HCT116 (cell line): Measurements from ENCODE around the gene KCNJ4. TPM values are rescaled to one million over a fixed set of nuclear protein-coding genes. Genes with fewer than 3 reads are reported as not detected.
A peak's percentile ranks its signal among the peaks of the same experiment; 100 is the strongest.

ENCODE experiments used
- ATAC-seq: fragments of 200-7000 bp; cut with Tn5 transposase; 2 replicates; pipeline ENCODE4 v1.9.1; 2020; ENCODE audit warnings: mild to moderate bottlenecking, moderate library complexity
- BruUV-seq: library from RNA; stranded (reverse); fragments of 400-500 nt; replicated peaks from 2 replicates; lab custom pipeline; 2021; lab: Mats Ljungman, UMichigan
- CTCF ChIA-PET: fragments of 300-600 bp; sonication (Branson Sonifier 250); formaldehyde crosslinking; loops from one replicate; lab custom pipeline; 2021; ENCODE audit warnings: antibody characterized with exemption; lab: Charles Lee
- POLR2A ChIA-PET: fragments of 300-600, 350-600 bp; sonication (Branson Sonifier 250); formaldehyde crosslinking; loops from one replicate; lab custom pipeline; 2021; ENCODE audit warnings: antibody characterized with exemption; lab: Charles Lee
- RAD21 ChIA-PET, 2 experiments: fragments of 300-600 bp; sonication (Branson Sonifier 250); formaldehyde crosslinking; loops; one replicate each; lab custom pipeline; 2023; ENCODE audit warnings: low total read pairs in 2 of 2; ENCODE audit not compliant: uncharacterized antibody in 2 of 2, unreplicated experiment in 2 of 2, low non-redundant PET in 1 of 2; lab: Charles Lee
- DNase-seq: peaks from one replicate; pipeline ENCODE4 v3.0.0-alpha.2; 2010; ENCODE audit warnings: low read depth, low spot score
- H2AFZ ChIP-seq: fragments of 200-600 bp; shearing (Covaris generic), sonication (generic); 2 replicates; pipeline ENCODE4 v1.6.1; 2017; ENCODE audit warnings: low read depth, mixed run types, mixed read lengths, antibody characterized with exemption, low read length; ENCODE audit not compliant: poor library complexity, severe bottlenecking
- H3K27ac ChIP-seq: 2 replicates; pipeline ENCODE4 v1.5.1; 2012; ENCODE audit warnings: low read depth, low read length
- H3K27me3 ChIP-seq: fragments of 200-600 bp; sonication (generic); 2 replicates; pipeline ENCODE4 v1.6.1; 2016; ENCODE audit warnings: mixed run types, low read length, mixed read lengths; ENCODE audit not compliant: insufficient read depth
- H3K36me3 ChIP-seq, 2 experiments: fragments of 200-500 bp in 1 of 2; fragments of 200-600 bp in 1 of 2; sonication (Bioruptor generic) in 1 of 2; sonication (generic) in 1 of 2; 2 replicates each; pipeline versions ENCODE4 v1.5.1 to v1.6.1; 2014 to 2016; ENCODE audit warnings: low read length in 2 of 2, inconsistent platforms in 1 of 2, mixed read lengths in 1 of 2, mixed run types in 1 of 2; ENCODE audit not compliant: insufficient read depth in 2 of 2, control insufficient read depth in 1 of 2
- H3K4me1 ChIP-seq, 2 experiments: fragments of 200-600 bp in 1 of 2; sonication (generic) in 1 of 2; 2 replicates each; pipeline versions ENCODE4 v1.5.1 to v1.6.1; 2012 to 2017; ENCODE audit warnings: low read length in 2 of 2, inconsistent platforms in 1 of 2, mild to moderate bottlenecking in 1 of 2, mixed read lengths in 1 of 2, mixed run types in 1 of 2, moderate library complexity in 1 of 2; ENCODE audit not compliant: insufficient read depth in 2 of 2, control insufficient read depth in 1 of 2
- H3K4me2 ChIP-seq: fragments of 200-600 bp; sonication (generic); 2 replicates; pipeline ENCODE4 v1.6.1; 2017; ENCODE audit warnings: mixed run types, low read length, mixed read lengths
- H3K4me3 ChIP-seq, 2 experiments: fragments of 200-600 bp in 1 of 2; sonication (generic) in 1 of 2; replicated peaks in 1 of 2; 2 replicates each; pipeline ENCODE4 v1.5.1; 2011 to 2016; ENCODE audit warnings: low read length in 2 of 2, control low read depth in 1 of 2, low read depth in 1 of 2, mild to moderate bottlenecking in 1 of 2, mixed read lengths in 1 of 2, mixed run types in 1 of 2
- H3K79me2 ChIP-seq: fragments of 200-600 bp; sonication (generic); 2 replicates; pipeline ENCODE4 v1.6.1; 2017; ENCODE audit warnings: mild to moderate bottlenecking, mixed run types, low read length, moderate library complexity, mixed read lengths; ENCODE audit not compliant: insufficient read depth
- H3K9ac ChIP-seq: fragments of 200-600 bp; sonication (generic); 2 replicates; pipeline ENCODE4 v1.6.1; 2016; ENCODE audit warnings: low read length, mixed read lengths
- H3K9me2 ChIP-seq: fragments of 200-600 bp; sonication (generic), shearing (Covaris generic); 2 replicates; pipeline ENCODE4 v1.6.1; 2017; ENCODE audit warnings: mixed run types, mild to moderate bottlenecking, moderate library complexity; ENCODE audit not compliant: insufficient read depth
- H3K9me3 ChIP-seq, 2 experiments: fragments of 200-500 bp in 1 of 2; fragments of 200-600 bp in 1 of 2; sonication (Bioruptor generic) in 1 of 2; sonication (generic) in 1 of 2; 2 replicates each; pipeline ENCODE4 v1.6.1; 2014 to 2017; ENCODE audit warnings: low read length in 2 of 2, mixed read lengths in 2 of 2, inconsistent platforms in 1 of 2, low read depth in 1 of 2, mild to moderate bottlenecking in 1 of 2, mixed run types in 1 of 2, moderate library complexity in 1 of 2; ENCODE audit not compliant: control insufficient read depth in 1 of 2, insufficient read depth in 1 of 2
- H4K20me1 ChIP-seq: fragments of 200-600 bp; sonication (generic), shearing (Covaris generic); 2 replicates; pipeline ENCODE4 v1.6.1; 2017; ENCODE audit warnings: mixed run types, mild to moderate bottlenecking, moderate library complexity; ENCODE audit not compliant: insufficient read depth
- CBX3 ChIP-seq: IDR thresholded peaks from 2 replicates; pipeline ENCODE4 v1.6.1; 2012; ENCODE audit warnings: low read depth
- CEBPB ChIP-seq: IDR thresholded peaks from 2 replicates; pipeline ENCODE4 v1.6.1; 2012; ENCODE audit warnings: low read depth
- CTCF ChIP-seq, 3 experiments: fragments of 200-600 bp in 1 of 3; sonication (generic) in 1 of 3; IDR thresholded peaks in 2 of 3; conservative IDR thresholded peaks in 1 of 3; 2 replicates each; pipeline ENCODE4 v1.5.1; 2012 to 2017; ENCODE audit warnings: low read depth in 2 of 3, low read length in 2 of 3, antibody characterized with exemption in 1 of 3, borderline replicate concordance in 1 of 3, control low read depth in 1 of 3, mild to moderate bottlenecking in 1 of 3, mixed read lengths in 1 of 3, mixed run types in 1 of 3, moderate library complexity in 1 of 3; ENCODE audit not compliant: insufficient read depth in 1 of 3
- EZH2 ChIP-seq: fragments of 200-600 bp; sonication (generic); IDR thresholded peaks from 2 replicates; pipeline ENCODE4 v1.6.1; 2017; ENCODE audit warnings: antibody characterized with exemption, mixed run types
- EZH2phosphoT487 ChIP-seq: fragments of 200-600 bp; IDR thresholded peaks from 2 replicates; pipeline ENCODE4 v1.6.1; 2018; ENCODE audit warnings: antibody characterized with exemption, borderline replicate concordance
- FOSL1 ChIP-seq: IDR thresholded peaks from 2 replicates; pipeline ENCODE4 v1.6.1; 2012; ENCODE audit warnings: low read depth
- JUND ChIP-seq: IDR thresholded peaks from 2 replicates; pipeline ENCODE4 v1.6.1; 2012
- MAX ChIP-seq: IDR thresholded peaks from 2 replicates; pipeline ENCODE4 v1.6.1; 2012
- POLR2A ChIP-seq: IDR thresholded peaks from 2 replicates; pipeline ENCODE4 v1.7.0; 2011; ENCODE audit warnings: borderline replicate concordance; ENCODE audit not compliant: insufficient read depth, insufficient read length; ENCODE audit errors: extremely low read depth
- POLR2AphosphoS5 ChIP-seq: IDR thresholded peaks from 2 replicates; pipeline ENCODE4 v1.6.1; 2011; ENCODE audit warnings: mild to moderate bottlenecking, low read depth, low read length, moderate library complexity
- RAD21 ChIP-seq: IDR thresholded peaks from 2 replicates; pipeline ENCODE4 v1.6.1; 2012; ENCODE audit warnings: low read depth, mild to moderate bottlenecking
- SP1 ChIP-seq: IDR thresholded peaks from 2 replicates; pipeline ENCODE4 v1.6.1; 2012; ENCODE audit warnings: low read depth
- SRF ChIP-seq: IDR thresholded peaks from 2 replicates; pipeline ENCODE4 v1.6.1; 2012; ENCODE audit warnings: low read depth
- TCF7L2 ChIP-seq: IDR thresholded peaks from 2 replicates; pipeline ENCODE4 v1.7.0; 2011; ENCODE audit warnings: borderline replicate concordance, inconsistent platforms; ENCODE audit not compliant: insufficient read depth, insufficient read length; ENCODE audit errors: extremely low read depth
- YY1 ChIP-seq: IDR thresholded peaks from 2 replicates; pipeline ENCODE4 v1.6.1; 2011; ENCODE audit warnings: low read length, low read depth, moderate library complexity, mild to moderate bottlenecking; ENCODE audit not compliant: insufficient replicate concordance; ENCODE audit errors: extremely low read depth
- ZNF274 ChIP-seq: fragments of 200-500 bp; sonication (Bioruptor generic); IDR thresholded peaks from 2 replicates; pipeline ENCODE4 v1.6.1; 2014; ENCODE audit warnings: mild to moderate bottlenecking, low read depth, low read length, inconsistent platforms
- intact Hi-C: fragments of 100-400 bp; cut with micrococcal nuclease; formaldehyde crosslinking; loops from 2 replicates; pipeline ENCODE4 v1.10.0; 2022
- total RNA-seq: library from RNA; stranded (reverse); gene quantifications from one replicate; pipeline ENCODE4 v1.2.1, GENCODE V29; 2021; ENCODE audit not compliant: unreplicated experiment
- TF ChIP-seq, protein P1 (sequence below): IDR thresholded peaks from 2 replicates; pipeline ENCODE4 v1.6.1; 2012; ENCODE audit warnings: low read depth

Gene KCNJ4
- total RNA-seq, 1 experiment from 2014 or later: not detected

GRCh38 chr22:38456272-38456835 is 1.4 kb upstream of the KCNJ4 start:
- CTCF ChIA-PET: no interaction called here
- Histone ChIP-seq H3K27me3 (no peaks in the 10 kb centered on the region), H3K9ac (no peak overlapping the region)

More at GRCh38 chr22:38456272-38456835, 1.4 kb upstream of the KCNJ4 start:
- no TSS peak for BruUV-seq
- peaks cover 17 to 28% of the 10 kb centered on the region in 2 experiments for H3K4me1 ChIP-seq
- ChIA-PET RAD21 (no interaction called here), POLR2A (no interaction called here)
- no peaks in the 10 kb centered on the region for H4K20me1 ChIP-seq
- H3K9me3 ChIP-seq: no peaks in the 10 kb centered on the region
- no peak overlapping the region for H2AFZ ChIP-seq
- TF ChIP-seq YY1: no peak
- TF ChIP-seq SP1: no peak
- no peak for TF ChIP-seq TCF7L2
- TF ChIP-seq MAX: no peak
- TF ChIP-seq POLR2A: no peak
- no peak for TF ChIP-seq ZNF274
- no peak for TF ChIP-seq JUND
- TF ChIP-seq, protein P1, sequence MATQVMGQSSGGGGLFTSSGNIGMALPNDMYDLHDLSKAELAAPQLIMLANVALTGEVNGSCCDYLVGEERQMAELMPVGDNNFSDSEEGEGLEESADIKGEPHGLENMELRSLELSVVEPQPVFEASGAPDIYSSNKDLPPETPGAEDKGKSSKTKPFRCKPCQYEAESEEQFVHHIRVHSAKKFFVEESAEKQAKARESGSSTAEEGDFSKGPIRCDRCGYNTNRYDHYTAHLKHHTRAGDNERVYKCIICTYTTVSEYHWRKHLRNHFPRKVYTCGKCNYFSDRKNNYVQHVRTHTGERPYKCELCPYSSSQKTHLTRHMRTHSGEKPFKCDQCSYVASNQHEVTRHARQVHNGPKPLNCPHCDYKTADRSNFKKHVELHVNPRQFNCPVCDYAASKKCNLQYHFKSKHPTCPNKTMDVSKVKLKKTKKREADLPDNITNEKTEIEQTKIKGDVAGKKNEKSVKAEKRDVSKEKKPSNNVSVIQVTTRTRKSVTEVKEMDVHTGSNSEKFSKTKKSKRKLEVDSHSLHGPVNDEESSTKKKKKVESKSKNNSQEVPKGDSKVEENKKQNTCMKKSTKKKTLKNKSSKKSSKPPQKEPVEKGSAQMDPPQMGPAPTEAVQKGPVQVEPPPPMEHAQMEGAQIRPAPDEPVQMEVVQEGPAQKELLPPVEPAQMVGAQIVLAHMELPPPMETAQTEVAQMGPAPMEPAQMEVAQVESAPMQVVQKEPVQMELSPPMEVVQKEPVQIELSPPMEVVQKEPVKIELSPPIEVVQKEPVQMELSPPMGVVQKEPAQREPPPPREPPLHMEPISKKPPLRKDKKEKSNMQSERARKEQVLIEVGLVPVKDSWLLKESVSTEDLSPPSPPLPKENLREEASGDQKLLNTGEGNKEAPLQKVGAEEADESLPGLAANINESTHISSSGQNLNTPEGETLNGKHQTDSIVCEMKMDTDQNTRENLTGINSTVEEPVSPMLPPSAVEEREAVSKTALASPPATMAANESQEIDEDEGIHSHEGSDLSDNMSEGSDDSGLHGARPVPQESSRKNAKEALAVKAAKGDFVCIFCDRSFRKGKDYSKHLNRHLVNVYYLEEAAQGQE: no peak
- no peak for TF ChIP-seq EZH2phosphoT487
- TF ChIP-seq CEBPB: no peak
- TF ChIP-seq EZH2: no peak
- TF ChIP-seq RAD21: no peak
- no peak for TF ChIP-seq CTCF (IDR thresholded peaks at IDR 0.05 in 2 of 3, conservative IDR thresholded peaks at IDR 0.05 in 1 of 3; ENCODE audit: borderline replicate concordance in 1 of 3, insufficient read depth in 1 of 3, low read depth in 2 of 3, low read length in 2 of 3)
- no peak for TF ChIP-seq POLR2AphosphoS5
- no peak for TF ChIP-seq CBX3
- no peak for TF ChIP-seq FOSL1
- TF ChIP-seq SRF: no peak
- TF ChIP-seq, all 23 proteins: peak for 0
- Histone ChIP-seq H3K9me2 (no peaks in the 10 kb centered on the region), H3K27ac (no peak overlapping the region), H3K4me3 (no peak overlapping the region), H3K36me3 (no peaks in the 10 kb centered on the region), H3K4me2 (peak overlapping the region; percentile 36), H3K79me2 (no peaks in the 10 kb centered on the region)
- intact Hi-C loops: no loop called here
- DNase-seq: no peak
- ATAC-seq: peak; percentile 10; the same call in 1 of the 2 replicates
